Measurements from ENCODE around the gene B3GLCT. TPM values are rescaled to one million over a fixed set of nuclear protein-coding genes. Genes with fewer than 3 reads are reported as not detected.

Gene B3GLCT
- total RNA-seq, 3 donors from 2014 or later (not counting 1 experiment from before 2014, with no cell fraction given): 6.0 to 8.1 (median 6.2) TPM

DNA sequence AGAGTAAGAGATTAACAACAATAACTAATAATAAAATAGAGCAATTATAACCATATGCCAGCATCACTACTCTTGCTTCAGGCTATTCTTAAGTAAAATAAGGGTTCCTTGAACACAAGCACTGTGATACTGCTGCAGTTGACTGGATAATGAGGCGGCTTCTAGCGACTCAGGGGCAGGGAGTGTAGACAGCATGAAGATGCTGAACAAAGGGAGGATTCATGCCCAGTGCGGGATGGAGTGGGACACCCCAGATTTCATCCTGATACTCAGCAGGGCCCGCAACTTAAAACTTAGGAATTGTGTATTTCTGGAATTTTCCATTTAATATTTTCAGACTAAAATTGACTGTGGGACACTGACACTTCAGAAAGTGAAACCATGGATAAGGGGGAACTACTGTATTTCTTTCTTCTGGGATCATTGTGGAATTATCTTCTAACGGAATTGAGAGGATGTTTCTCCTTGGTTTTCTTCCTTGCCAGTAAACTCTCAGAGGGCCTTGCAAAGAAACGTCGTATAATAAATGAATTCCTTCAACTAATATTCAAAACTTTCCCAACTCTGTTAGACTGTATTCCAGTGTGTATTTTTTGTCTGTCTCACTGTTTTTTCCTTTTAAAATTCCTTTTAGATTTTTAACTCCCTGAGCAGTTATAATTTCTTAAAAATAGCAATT, 127.5 kb downstream of the B3GLCT start:
- Mint-ChIP-seq H3K4me1 (no peaks in the 10 kb centered on the region), H3K9me3 (no peaks in the 10 kb centered on the region), H3K27me3 (ENCODE audit: low read depth in 2 of 2) (no peaks in the 10 kb centered on the region), H3K36me3 (peaks cover 25% of the 10 kb centered on the region), H3K27ac (no peak overlapping the region), H3K4me3 (no peak overlapping the region)
- Histone ChIP-seq H3K27ac (ENCODE audit: low read length) (no peak overlapping the region), H3K36me3 (ENCODE audit: control insufficient read depth, insufficient read depth, low read length) (no peaks in the 10 kb centered on the region), H3K9me3 (ENCODE audit: control insufficient read depth, insufficient read depth, low read length) (no peaks in the 10 kb centered on the region), H3K4me3 (ENCODE audit: low read length) (no peak overlapping the region), H3K4me1 (ENCODE audit: control insufficient read depth, insufficient read depth, low read length) (no peaks in the 10 kb centered on the region), H3K27me3 (ENCODE audit: control insufficient read depth, insufficient read depth, low read length) (no peaks in the 10 kb centered on the region)
- ATAC-seq: no peak
- TF ChIP-seq, protein P1, sequence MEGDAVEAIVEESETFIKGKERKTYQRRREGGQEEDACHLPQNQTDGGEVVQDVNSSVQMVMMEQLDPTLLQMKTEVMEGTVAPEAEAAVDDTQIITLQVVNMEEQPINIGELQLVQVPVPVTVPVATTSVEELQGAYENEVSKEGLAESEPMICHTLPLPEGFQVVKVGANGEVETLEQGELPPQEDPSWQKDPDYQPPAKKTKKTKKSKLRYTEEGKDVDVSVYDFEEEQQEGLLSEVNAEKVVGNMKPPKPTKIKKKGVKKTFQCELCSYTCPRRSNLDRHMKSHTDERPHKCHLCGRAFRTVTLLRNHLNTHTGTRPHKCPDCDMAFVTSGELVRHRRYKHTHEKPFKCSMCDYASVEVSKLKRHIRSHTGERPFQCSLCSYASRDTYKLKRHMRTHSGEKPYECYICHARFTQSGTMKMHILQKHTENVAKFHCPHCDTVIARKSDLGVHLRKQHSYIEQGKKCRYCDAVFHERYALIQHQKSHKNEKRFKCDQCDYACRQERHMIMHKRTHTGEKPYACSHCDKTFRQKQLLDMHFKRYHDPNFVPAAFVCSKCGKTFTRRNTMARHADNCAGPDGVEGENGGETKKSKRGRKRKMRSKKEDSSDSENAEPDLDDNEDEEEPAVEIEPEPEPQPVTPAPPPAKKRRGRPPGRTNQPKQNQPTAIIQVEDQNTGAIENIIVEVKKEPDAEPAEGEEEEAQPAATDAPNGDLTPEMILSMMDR (IDR thresholded peaks at IDR 0.05): no peak
- intact Hi-C loops (cut with micrococcal nuclease): no loop called here
- 91% methylated on average over 6 of the region's 7 CpGs for WGBS (ENCODE audit: insufficient coverage)
- DNase-seq: no peak

DNA sequence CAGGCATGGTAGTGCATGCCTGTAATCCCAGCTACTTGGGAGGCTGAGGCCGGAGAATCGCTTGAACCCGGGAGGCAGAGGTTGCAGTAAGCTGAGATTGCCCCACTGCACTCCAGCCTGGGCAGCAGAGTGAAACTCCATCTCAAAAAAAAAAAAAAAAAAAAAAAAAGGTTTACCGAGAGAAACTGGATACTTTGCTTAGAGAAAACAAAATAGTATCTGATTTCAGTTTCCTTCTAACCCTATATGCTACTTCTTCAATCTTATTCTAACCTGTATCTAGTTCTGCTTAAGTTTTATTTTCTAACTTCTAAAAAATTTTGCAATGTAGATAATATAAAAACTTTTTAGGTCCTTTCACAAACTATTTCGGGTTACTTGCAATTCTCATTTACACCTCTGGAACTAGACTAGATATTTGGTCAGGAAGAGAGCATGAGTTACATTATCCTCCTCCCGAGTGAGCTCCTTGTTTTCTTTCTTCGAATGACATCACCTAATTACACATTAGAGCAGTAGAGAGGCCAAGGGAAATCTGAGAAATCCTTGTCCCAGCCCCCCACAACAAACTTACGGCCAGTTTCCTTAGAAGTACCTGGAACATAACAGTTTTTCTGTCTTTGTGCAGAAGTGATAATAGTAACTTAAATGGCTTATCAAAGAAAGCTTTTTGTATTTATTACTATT, 128.9 kb downstream of the B3GLCT start:
- Mint-ChIP-seq H3K27ac (no peak overlapping the region), H3K9me3 (no peaks in the 10 kb centered on the region), H3K27me3 (ENCODE audit: low read depth in 2 of 2) (no peaks in the 10 kb centered on the region), H3K36me3 (peaks cover 25% of the 10 kb centered on the region), H3K4me3 (no peak overlapping the region), H3K4me1 (no peaks in the 10 kb centered on the region)
- H3K27me3 ChIP-seq (ENCODE audit: control insufficient read depth, insufficient read depth, low read length): no peaks in the 10 kb centered on the region
- WGBS (ENCODE audit: insufficient coverage): 96% methylated on average over 5 of the region's 8 CpGs
- H3K4me1 ChIP-seq (ENCODE audit: control insufficient read depth, insufficient read depth, low read length): no peaks in the 10 kb centered on the region
- TF ChIP-seq, protein P1 (IDR thresholded peaks at IDR 0.05): no peak
- ATAC-seq (no peak), DNase-seq (no peak)
- no peaks in the 10 kb centered on the region for H3K9me3 ChIP-seq (ENCODE audit: control insufficient read depth, insufficient read depth, low read length)
- intact Hi-C loops (cut with micrococcal nuclease): no loop called here
- H3K4me3 ChIP-seq (ENCODE audit: low read length): no peak overlapping the region
- no peaks in the 10 kb centered on the region for H3K36me3 ChIP-seq (ENCODE audit: control insufficient read depth, insufficient read depth, low read length)
- H3K27ac ChIP-seq (ENCODE audit: low read length): no peak overlapping the region

DNA sequence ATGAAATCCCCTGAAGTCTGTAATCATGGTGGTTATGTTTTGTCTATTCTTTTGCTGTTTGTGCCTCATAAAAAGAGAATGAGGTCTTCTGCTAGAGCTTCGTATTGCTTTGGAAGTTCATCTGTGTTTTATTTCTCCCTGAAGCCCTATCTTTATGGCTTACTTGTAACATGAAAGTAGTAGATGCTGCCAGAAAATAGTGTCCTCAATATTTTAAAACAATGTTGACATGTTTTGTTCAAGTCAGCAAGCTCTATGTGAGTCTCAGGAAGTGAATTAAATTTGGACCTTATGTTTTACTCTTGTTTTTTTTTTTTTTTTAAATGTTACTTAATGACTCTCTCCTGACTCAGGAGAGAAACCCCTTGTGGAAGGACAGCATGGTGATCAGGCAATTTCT, 130.5 kb downstream of the B3GLCT start:
- Histone ChIP-seq H3K4me3 (ENCODE audit: low read length) (no peak overlapping the region), H3K27ac (ENCODE audit: low read length) (no peak overlapping the region), H3K27me3 (ENCODE audit: control insufficient read depth, insufficient read depth, low read length) (no peaks in the 10 kb centered on the region), H3K36me3 (ENCODE audit: control insufficient read depth, insufficient read depth, low read length) (no peaks in the 10 kb centered on the region), H3K4me1 (ENCODE audit: control insufficient read depth, insufficient read depth, low read length) (no peaks in the 10 kb centered on the region), H3K9me3 (ENCODE audit: control insufficient read depth, insufficient read depth, low read length) (no peaks in the 10 kb centered on the region)
- Mint-ChIP-seq H3K4me1 (no peaks in the 10 kb centered on the region), H3K4me3 (no peak overlapping the region), H3K36me3 (peaks cover 25% of the 10 kb centered on the region), H3K9me3 (no peaks in the 10 kb centered on the region), H3K27ac (no peak overlapping the region), H3K27me3 (ENCODE audit: low read depth in 2 of 2) (no peaks in the 10 kb centered on the region)
- intact Hi-C loops (cut with micrococcal nuclease): no loop called here
- DNase-seq (no peak), ATAC-seq (no peak)
- TF ChIP-seq, protein P1 (IDR thresholded peaks at IDR 0.05): no peak
- WGBS (ENCODE audit: insufficient coverage): 88% methylated on average over 1 of the region's 1 CpG
